ENCODE data around the gene DNMBP. TPM values are rescaled to one million over a fixed set of nuclear protein-coding genes. Genes with fewer than 3 reads are reported as not detected.

The DNMBP gene
- total RNA-seq, 3 donors from 2014 or later: 37.1 to 60.0 (median 48.3) TPM

DNA sequence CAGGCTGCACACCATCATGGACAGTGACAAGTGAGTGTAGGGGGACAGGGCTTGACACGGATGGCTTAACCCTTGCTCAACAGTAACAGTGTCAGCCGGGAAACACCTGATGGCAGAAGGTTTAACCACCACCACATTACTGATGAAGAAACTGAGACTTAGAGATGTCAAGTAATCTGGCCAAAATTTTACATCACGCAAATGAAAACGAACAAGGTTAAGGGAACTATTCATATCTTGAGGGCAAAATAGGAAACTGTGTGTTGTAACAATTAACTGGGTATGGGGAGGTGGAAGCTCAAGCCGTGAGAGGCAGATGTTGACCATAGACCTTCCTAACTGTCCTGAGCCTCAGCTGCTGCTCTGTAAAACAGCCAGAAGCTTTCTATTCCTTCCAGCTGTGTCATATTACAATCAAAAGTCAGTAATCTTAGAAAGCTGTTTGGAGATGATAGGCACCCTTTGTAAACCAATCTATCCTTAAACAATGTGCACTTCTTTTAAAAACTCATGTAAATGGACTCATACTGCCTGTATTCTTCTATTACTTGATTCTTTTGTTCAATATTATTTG, 158.9 kb downstream of the DNMBP start:
- ATAC-seq (no peak), DNase-seq (no peak)
- intact Hi-C loops (cut with DNase I, micrococcal nuclease): no loop called here
- TF ChIP-seq, protein P1, sequence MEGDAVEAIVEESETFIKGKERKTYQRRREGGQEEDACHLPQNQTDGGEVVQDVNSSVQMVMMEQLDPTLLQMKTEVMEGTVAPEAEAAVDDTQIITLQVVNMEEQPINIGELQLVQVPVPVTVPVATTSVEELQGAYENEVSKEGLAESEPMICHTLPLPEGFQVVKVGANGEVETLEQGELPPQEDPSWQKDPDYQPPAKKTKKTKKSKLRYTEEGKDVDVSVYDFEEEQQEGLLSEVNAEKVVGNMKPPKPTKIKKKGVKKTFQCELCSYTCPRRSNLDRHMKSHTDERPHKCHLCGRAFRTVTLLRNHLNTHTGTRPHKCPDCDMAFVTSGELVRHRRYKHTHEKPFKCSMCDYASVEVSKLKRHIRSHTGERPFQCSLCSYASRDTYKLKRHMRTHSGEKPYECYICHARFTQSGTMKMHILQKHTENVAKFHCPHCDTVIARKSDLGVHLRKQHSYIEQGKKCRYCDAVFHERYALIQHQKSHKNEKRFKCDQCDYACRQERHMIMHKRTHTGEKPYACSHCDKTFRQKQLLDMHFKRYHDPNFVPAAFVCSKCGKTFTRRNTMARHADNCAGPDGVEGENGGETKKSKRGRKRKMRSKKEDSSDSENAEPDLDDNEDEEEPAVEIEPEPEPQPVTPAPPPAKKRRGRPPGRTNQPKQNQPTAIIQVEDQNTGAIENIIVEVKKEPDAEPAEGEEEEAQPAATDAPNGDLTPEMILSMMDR (IDR thresholded peaks at IDR 0.05): no peak
- H3K9me3 ChIP-seq: no peaks in the 10 kb centered on the region
- no peaks in the 10 kb centered on the region for H3K4me1 ChIP-seq (ENCODE audit: low read depth)
- no peak overlapping the region for H3K4me3 ChIP-seq
- H3K36me3 ChIP-seq (ENCODE audit: low read depth): no peaks in the 10 kb centered on the region

DNA sequence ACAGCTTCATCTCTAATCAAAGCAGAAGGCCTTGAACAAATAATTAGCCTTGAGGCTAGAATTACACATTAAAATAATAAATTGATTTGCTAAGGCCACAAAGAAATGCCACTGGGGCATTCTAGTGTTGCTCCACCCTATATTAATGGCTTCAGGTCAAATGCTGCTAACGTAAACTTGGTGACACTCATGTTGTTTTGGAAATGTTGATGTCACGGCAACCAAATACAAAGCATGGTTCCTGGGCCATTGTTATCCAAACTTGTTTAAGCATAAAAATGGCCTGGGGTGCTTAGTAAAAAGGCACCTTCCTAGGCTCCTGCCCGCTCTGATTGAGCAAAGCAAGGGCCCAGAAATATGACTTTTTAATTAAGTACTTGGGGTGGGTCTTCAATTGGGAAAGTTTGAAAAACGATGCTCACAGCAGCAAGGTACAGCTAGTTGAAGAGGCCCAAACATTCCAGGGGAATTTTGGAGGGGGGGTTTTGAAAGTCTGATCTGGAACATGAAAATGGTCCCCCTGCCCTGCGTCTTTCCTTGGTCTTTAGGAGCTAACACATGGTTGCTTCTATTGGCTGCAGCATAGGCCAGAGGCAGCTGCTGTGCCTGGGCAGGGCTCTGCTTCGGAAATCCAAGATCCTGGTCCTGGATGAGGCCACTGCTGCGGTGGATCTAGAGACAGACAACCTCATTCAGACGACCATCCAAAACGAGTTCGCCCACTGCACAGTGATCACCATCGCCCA, 159.6 kb downstream of the DNMBP start:
- TF ChIP-seq, protein P1 (IDR thresholded peaks at IDR 0.05): no peak
- no peaks in the 10 kb centered on the region for H3K4me1 ChIP-seq (ENCODE audit: low read depth)
- ATAC-seq: peak; percentile 35
- H3K9me3 ChIP-seq: no peaks in the 10 kb centered on the region
- no peak for DNase-seq
- H3K4me3 ChIP-seq: no peak overlapping the region
- intact Hi-C loops (cut with DNase I, micrococcal nuclease): no loop called here
- H3K36me3 ChIP-seq (ENCODE audit: low read depth): no peaks in the 10 kb centered on the region

DNA sequence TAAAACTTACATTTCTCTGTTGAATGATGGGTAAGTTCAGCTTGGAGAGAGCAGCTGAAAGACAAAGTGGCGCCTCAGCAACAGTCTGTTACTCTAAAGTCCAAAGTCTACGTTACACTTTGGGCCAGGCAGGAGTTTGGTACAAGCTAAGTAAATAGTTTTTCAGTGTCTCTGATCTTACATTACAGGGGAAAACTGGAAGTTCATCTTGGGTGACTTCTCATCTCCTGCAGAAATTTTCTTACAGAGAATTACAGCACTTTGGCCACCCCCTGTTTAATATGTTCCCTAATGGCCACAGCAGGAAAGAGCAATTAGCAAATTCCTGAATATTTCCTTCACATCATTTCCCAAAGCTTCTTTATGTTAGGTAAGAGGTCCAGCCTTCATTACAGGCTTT, 160.2 kb downstream of the DNMBP start:
- intact Hi-C loops (cut with DNase I, micrococcal nuclease): loop anchor here (5.0 kb wide), 1 partner anchor 198 kb away; no protein-coding TSS in a partner anchor
- no peaks in the 10 kb centered on the region for H3K4me1 ChIP-seq (ENCODE audit: low read depth)
- no peaks in the 10 kb centered on the region for H3K9me3 ChIP-seq
- ATAC-seq: peak; percentile 67
- DNase-seq: peak in 1 of 3 donors; percentile 35
- TF ChIP-seq, protein P1 (IDR thresholded peaks at IDR 0.05): no peak
- no peaks in the 10 kb centered on the region for H3K36me3 ChIP-seq (ENCODE audit: low read depth)
- H3K4me3 ChIP-seq: no peak overlapping the region

DNA sequence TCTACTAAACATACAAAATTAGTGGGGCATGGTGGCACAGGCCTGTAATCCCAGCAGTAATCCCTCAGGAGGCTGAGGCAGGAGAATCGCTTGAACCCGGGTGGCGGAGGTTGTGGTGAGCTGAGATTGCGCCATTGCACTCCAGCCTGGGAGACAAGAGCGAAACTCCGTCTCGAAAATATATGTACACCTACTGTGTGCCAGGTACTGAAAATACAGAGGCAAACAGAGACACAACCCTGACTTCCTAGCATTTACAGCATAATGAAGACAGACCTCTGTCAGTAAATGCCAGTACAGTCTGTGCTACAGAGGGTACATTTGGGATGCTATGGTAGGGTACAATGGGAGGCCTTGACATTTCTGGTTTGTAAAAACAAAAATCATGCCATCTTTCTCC, 160.7 kb downstream of the DNMBP start:
- no peaks in the 10 kb centered on the region for H3K4me1 ChIP-seq (ENCODE audit: low read depth)
- intact Hi-C loops (cut with DNase I, micrococcal nuclease): loop anchor here (5.0 kb wide), 1 partner anchor 198 kb away; no protein-coding TSS in a partner anchor
- ATAC-seq (no peak), DNase-seq (no peak)
- H3K9me3 ChIP-seq: no peaks in the 10 kb centered on the region
- H3K36me3 ChIP-seq (ENCODE audit: low read depth): no peaks in the 10 kb centered on the region
- TF ChIP-seq, protein P1 (IDR thresholded peaks at IDR 0.05): no peak
- no peak overlapping the region for H3K4me3 ChIP-seq

DNA sequence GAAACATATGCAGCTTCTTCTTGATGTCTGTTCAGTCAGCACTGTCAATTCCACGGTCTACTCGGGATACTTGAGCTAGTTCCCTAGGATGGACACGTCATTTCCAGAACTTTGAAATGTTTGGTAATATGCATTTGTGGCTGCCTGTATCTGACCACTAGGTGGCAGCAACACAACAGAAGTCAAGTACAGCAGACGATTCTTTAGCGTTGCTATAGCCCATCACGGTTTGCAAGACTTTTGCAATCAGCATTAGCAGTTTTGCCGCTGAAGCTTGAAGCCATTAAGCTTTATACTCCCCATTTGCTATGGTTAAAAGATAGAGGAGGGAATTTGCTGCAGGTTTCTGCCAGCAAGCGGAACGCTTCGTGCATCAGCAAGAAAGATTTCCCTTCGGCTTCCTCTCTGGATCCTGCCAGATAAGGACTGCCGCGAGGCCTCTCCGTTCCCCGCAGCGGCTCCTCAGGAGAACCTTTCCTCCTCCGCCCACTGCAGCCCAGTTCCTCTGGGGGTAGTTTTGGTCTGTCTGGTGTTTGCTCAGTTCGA, 163.8 kb downstream of the DNMBP start:
- intact Hi-C loops (cut with DNase I, micrococcal nuclease): loop anchor here (5.0 kb wide), 1 partner anchor 201 kb away; no protein-coding TSS in a partner anchor
- no peak overlapping the region for H3K4me3 ChIP-seq
- DNase-seq: peak in 2 of 3 donors; percentile 39 to 91
- TF ChIP-seq, protein P1 (IDR thresholded peaks at IDR 0.05): peak; percentile 89
- no peaks in the 10 kb centered on the region for H3K4me1 ChIP-seq (ENCODE audit: low read depth)
- peak; percentile 93 for ATAC-seq
- H3K36me3 ChIP-seq (ENCODE audit: low read depth): no peaks in the 10 kb centered on the region
- H3K9me3 ChIP-seq: no peaks in the 10 kb centered on the region
